ENCODE measurements around the gene UCHL1. TPM values are rescaled to one million over a fixed set of nuclear protein-coding genes. Genes with fewer than 3 reads are reported as not detected.

UCHL1 gene
- total and polyA plus RNA-seq, 2 of the 13 experiments (the other 11 are each of a cell fraction or from before 2014, with no cell fraction given) = not detected

- TF ChIP-seq MTERF4 (CRISPR knock-in tag; IDR thresholded peaks at IDR 0.05) = no peak
- TF ChIP-seq ZFP36L2 (CRISPR knock-in tag; IDR thresholded peaks at IDR 0.05) = no peak
- TF ChIP-seq ZNF768 (CRISPR knock-in tag; IDR thresholded peaks at IDR 0.05) = peak; percentile 75; the same call in 1 of the 2 replicates
- 0 out of 2 replicates have a peak, but pooled peaks have one; percentile 60 for TF ChIP-seq ZNF230 (CRISPR knock-in tag; IDR thresholded peaks at IDR 0.05)
- no peak for TF ChIP-seq LBX2 (CRISPR knock-in tag; IDR thresholded peaks at IDR 0.05; ENCODE audit: borderline replicate concordance)
- peak; percentile 80 for TF ChIP-seq MAX (IDR thresholded peaks at IDR 0.05)
- TF ChIP-seq MED8 (CRISPR knock-in tag; IDR thresholded peaks at IDR 0.05; ENCODE audit: insufficient replicate concordance) = peak; percentile 64
- peak; percentile 62; the same call in 1 of the 2 replicates for TF ChIP-seq ZSCAN21 (CRISPR knock-in tag; IDR thresholded peaks at IDR 0.05; ENCODE audit: borderline replicate concordance)
- peak; percentile 68; the same call in 1 of the 2 replicates for TF ChIP-seq ISL2 (CRISPR knock-in tag; IDR thresholded peaks at IDR 0.05)
- TF ChIP-seq HNRNPUL1 (IDR thresholded peaks at IDR 0.05; ENCODE audit: low read depth, low read length) = no peak
- TF ChIP-seq, protein P1, sequence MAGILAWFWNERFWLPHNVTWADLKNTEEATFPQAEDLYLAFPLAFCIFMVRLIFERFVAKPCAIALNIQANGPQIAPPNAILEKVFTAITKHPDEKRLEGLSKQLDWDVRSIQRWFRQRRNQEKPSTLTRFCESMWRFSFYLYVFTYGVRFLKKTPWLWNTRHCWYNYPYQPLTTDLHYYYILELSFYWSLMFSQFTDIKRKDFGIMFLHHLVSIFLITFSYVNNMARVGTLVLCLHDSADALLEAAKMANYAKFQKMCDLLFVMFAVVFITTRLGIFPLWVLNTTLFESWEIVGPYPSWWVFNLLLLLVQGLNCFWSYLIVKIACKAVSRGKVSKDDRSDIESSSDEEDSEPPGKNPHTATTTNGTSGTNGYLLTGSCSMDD (CRISPR knock-in tag; IDR thresholded peaks at IDR 0.05) = 0 out of 2 replicates have a peak, but pooled peaks have one; percentile 39
- TF ChIP-seq KDM5B (CRISPR knock-in tag; IDR thresholded peaks at IDR 0.05; ENCODE audit: borderline replicate concordance) = peak; percentile 82; the same call in 1 of the 2 replicates
- TF ChIP-seq, protein P2, sequence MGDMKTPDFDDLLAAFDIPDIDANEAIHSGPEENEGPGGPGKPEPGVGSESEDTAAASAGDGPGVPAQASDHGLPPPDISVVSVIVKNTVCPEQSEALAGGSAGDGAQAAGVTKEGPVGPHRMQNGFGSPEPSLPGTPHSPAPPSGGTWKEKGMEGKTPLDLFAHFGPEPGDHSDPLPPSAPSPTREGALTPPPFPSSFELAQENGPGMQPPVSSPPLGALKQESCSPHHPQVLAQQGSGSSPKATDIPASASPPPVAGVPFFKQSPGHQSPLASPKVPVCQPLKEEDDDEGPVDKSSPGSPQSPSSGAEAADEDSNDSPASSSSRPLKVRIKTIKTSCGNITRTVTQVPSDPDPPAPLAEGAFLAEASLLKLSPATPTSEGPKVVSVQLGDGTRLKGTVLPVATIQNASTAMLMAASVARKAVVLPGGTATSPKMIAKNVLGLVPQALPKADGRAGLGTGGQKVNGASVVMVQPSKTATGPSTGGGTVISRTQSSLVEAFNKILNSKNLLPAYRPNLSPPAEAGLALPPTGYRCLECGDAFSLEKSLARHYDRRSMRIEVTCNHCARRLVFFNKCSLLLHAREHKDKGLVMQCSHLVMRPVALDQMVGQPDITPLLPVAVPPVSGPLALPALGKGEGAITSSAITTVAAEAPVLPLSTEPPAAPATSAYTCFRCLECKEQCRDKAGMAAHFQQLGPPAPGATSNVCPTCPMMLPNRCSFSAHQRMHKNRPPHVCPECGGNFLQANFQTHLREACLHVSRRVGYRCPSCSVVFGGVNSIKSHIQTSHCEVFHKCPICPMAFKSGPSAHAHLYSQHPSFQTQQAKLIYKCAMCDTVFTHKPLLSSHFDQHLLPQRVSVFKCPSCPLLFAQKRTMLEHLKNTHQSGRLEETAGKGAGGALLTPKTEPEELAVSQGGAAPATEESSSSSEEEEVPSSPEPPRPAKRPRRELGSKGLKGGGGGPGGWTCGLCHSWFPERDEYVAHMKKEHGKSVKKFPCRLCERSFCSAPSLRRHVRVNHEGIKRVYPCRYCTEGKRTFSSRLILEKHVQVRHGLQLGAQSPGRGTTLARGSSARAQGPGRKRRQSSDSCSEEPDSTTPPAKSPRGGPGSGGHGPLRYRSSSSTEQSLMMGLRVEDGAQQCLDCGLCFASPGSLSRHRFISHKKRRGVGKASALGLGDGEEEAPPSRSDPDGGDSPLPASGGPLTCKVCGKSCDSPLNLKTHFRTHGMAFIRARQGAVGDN (CRISPR knock-in tag; IDR thresholded peaks at IDR 0.05) = peak; percentile 92
- no peak for TF ChIP-seq PLSCR1 (CRISPR knock-in tag; IDR thresholded peaks at IDR 0.05; ENCODE audit: borderline replicate concordance)
- no peak for TF ChIP-seq SP4 (CRISPR knock-in tag; IDR thresholded peaks at IDR 0.05)
- TF ChIP-seq SIN3B (IDR thresholded peaks at IDR 0.05; ENCODE audit: low read length) = no peak
- TF ChIP-seq TP53 (CRISPR knock-in tag; conservative IDR thresholded peaks at IDR 0.05) = no peak
- TF ChIP-seq PRPF4 (IDR thresholded peaks at IDR 0.05; ENCODE audit: low read depth, low read length, poor library complexity, severe bottlenecking) = no peak
- TF ChIP-seq POGZ (CRISPR knock-in tag; IDR thresholded peaks at IDR 0.05) = peak; percentile 91
- TF ChIP-seq ZNF326 (CRISPR knock-in tag; IDR thresholded peaks at IDR 0.05; ENCODE audit: borderline replicate concordance) = no peak
- TF ChIP-seq ZNF101 (CRISPR knock-in tag; IDR thresholded peaks at IDR 0.05; ENCODE audit: borderline replicate concordance, low read depth) = no peak
- no peak for TF ChIP-seq HHEX (CRISPR knock-in tag; IDR thresholded peaks at IDR 0.05)
These were observed 40.3 kb upstream of the UCHL1 start (continued) for GRCh38 chr4:41216294-41217019.
